Stimulated activated CD8-positive, alpha-beta memory T cell treated with anti-CD3 and anti-CD28 coated beads, Interleukin-2, amount 100 ng/mL, for 1 hour (primary cell): ENCODE data around the gene C10orf90.

Source experiments
- DNase-seq, 2 donors: peaks; one replicate each; pipeline ENCODE4 v3.0.0-alpha.2; 2020; ENCODE audit warnings: low read depth in 2 of 2

C10orf90 gene

GRCh38 chr10:126670056-126670894 is at the start of gene C10orf90:
Gene C10orf90, minus strand, starts transcription at chr10:126670693. Its CDS starts 213 bp downstream, at chr10:126670480.
- no peak for DNase-seq

GRCh38 chr10:126716366-126716765 is 45.9 kb upstream of the C10orf90 start:
- no peak for DNase-seq

GRCh38 chr10:126713594-126713993 is 43.1 kb upstream of the C10orf90 start:
- DNase-seq, result no peak

GRCh38 chr10:126712681-126713080 is 42.2 kb upstream of the C10orf90 start:
- no peak for DNase-seq

GRCh38 chr10:126705951-126706565 is 35.6 kb upstream of the C10orf90 start:
- no peak for DNase-seq

- DNase-seq, result no peak
Observed at GRCh38 chr10:126705131-126705530, 34.6 kb upstream of the C10orf90 start.

- DNase-seq, result no peak
Observed at GRCh38 chr10:126704649-126705048, 34.2 kb upstream of the C10orf90 start.

GRCh38 chr10:126702181-126702580 is 31.7 kb upstream of the C10orf90 start:
- DNase-seq, result no peak

- DNase-seq, result no peak
Observed at GRCh38 chr10:126701526-126701925, 31.0 kb upstream of the C10orf90 start.

GRCh38 chr10:126696684-126697083 is 26.2 kb upstream of the C10orf90 start:
- DNase-seq, result no peak

- DNase-seq, result no peak
Observed at GRCh38 chr10:126691456-126691855, 21.0 kb upstream of the C10orf90 start.

GRCh38 chr10:126690534-126690933 is 20.0 kb upstream of the C10orf90 start:
- DNase-seq, result no peak

- no peak for DNase-seq
Observed at GRCh38 chr10:126689461-126689994, 19.0 kb upstream of the C10orf90 start.

GRCh38 chr10:126687121-126687606 is 16.7 kb upstream of the C10orf90 start:
- DNase-seq, result no peak

GRCh38 chr10:126686719-126687118 is 16.2 kb upstream of the C10orf90 start:
- no peak for DNase-seq

GRCh38 chr10:126686268-126686667 is 15.8 kb upstream of the C10orf90 start:
- DNase-seq, result no peak

GRCh38 chr10:126685756-126686155 is 15.3 kb upstream of the C10orf90 start:
- no peak for DNase-seq

GRCh38 chr10:126684171-126684745 is 13.8 kb upstream of the C10orf90 start:
- DNase-seq, result no peak

GRCh38 chr10:126683466-126683865 is 13.0 kb upstream of the C10orf90 start:
- DNase-seq, result no peak

GRCh38 chr10:126675656-126676438 is 5.4 kb upstream of the C10orf90 start:
- no peak for DNase-seq

GRCh38 chr10:126674741-126675515 is 4.4 kb upstream of the C10orf90 start:
- DNase-seq, result no peak
